Ishikawa (cell line): ENCODE data around the gene AKR1C8.

Experiments
- EP300 ChIP-seq: IDR thresholded peaks from 2 replicates; pipeline ENCODE4 v1.6.1; 2012; ENCODE audit warnings: borderline replicate concordance
- FOXM1 ChIP-seq: IDR thresholded peaks from 2 replicates; pipeline ENCODE4 v1.6.1; 2012; ENCODE audit warnings: low read depth, borderline replicate concordance
- NFIC ChIP-seq: IDR thresholded peaks from 2 replicates; pipeline ENCODE4 v1.6.1; 2012
- RAD21 ChIP-seq: IDR thresholded peaks from 2 replicates; pipeline ENCODE4 v1.6.1; 2012; ENCODE audit warnings: low read depth
- TEAD4 ChIP-seq: IDR thresholded peaks from 2 replicates; pipeline ENCODE4 v1.6.1; 2012
- YY1 ChIP-seq: IDR thresholded peaks from 2 replicates; pipeline ENCODE4 v1.6.1; 2012; ENCODE audit warnings: low read depth
- ZBTB7A ChIP-seq: IDR thresholded peaks from 2 replicates; pipeline ENCODE4 v1.6.1; 2012; ENCODE audit warnings: low read depth
- TF ChIP-seq, protein P1 (sequence below): IDR thresholded peaks from 2 replicates; pipeline ENCODE4 v1.6.1; 2012

DNA sequence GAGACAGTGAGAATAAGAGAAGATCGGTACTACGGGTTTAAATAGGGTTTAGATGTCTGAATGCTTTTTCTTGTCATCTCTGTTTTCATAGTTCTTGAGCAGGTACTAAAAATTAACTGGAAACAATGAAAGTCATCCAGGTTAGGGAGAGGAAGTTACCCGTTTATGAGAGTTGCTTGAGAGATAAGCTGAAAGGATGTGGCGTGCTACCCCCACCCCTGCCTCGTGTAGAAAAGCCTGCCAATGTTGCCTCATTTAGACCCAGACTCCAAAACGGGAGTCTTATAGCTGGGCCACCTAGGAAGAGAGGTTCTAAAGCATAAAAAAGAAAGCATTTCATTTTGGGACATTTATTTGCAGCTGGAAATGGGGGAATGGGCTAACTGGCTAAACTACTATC is 21.8 kb upstream of the AKR1C8 start:
- TF ChIP-seq EP300 = no peak
- no peak for TF ChIP-seq YY1
- no peak for TF ChIP-seq TEAD4
- TF ChIP-seq ZBTB7A = no peak
- TF ChIP-seq RAD21 = no peak
- no peak for TF ChIP-seq FOXM1
- TF ChIP-seq, protein P1, sequence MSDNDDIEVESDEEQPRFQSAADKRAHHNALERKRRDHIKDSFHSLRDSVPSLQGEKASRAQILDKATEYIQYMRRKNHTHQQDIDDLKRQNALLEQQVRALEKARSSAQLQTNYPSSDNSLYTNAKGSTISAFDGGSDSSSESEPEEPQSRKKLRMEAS = no peak
- no peak for TF ChIP-seq NFIC
